Choroid plexus epithelial cell (primary cell): ENCODE results near the gene ZDHHC9.

Experiments used
- DNase-seq: peaks from one replicate; pipeline ENCODE4 v3.0.0-alpha.2; 2010; ENCODE audit warnings: low read depth
- H3K4me3 ChIP-seq: 2 replicates; pipeline ENCODE4 v1.5.1; 2011; ENCODE audit warnings: low read depth, mild to moderate bottlenecking, control low read depth, low read length, moderate library complexity
- CTCF ChIP-seq: conservative IDR thresholded peaks from 2 replicates; pipeline ENCODE4 v1.5.1; 2011; ENCODE audit warnings: low read depth, mild to moderate bottlenecking, control low read depth, inconsistent platforms, low read length, moderate library complexity

The ZDHHC9 gene

DNA sequence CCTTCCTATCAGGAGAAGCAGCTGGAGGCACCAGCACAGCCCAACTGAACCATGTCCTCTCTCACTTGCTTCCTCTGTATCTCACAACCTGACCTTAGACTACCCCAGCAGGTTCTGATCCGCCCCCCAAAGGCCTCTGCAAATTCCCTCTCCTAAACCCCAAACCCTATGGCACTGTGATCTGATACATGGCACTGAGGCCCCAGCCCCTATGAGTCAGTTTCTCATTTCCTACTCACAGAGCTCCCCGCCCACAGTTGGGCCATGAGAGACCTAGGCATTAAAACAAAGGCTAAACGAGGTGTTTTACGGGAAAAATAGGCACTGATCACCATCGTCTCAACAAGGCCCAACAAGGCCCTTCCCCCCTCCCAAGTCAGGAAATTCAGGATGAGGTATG is 44.8 kb downstream of the ZDHHC9 start:
- DNase-seq: no peak
- no peak for TF ChIP-seq CTCF
- H3K4me3 ChIP-seq: no peak overlapping the region

GRCh38 chrX:129798456-129798855 is 45.2 kb downstream of the ZDHHC9 start:
- DNase-seq: no peak
- no peak for TF ChIP-seq CTCF
- H3K4me3 ChIP-seq: no peak overlapping the region

- TF ChIP-seq CTCF: no peak
Observed at GRCh38 chrX:129797251-129797906, 46.3 kb downstream of the ZDHHC9 start.

DNA sequence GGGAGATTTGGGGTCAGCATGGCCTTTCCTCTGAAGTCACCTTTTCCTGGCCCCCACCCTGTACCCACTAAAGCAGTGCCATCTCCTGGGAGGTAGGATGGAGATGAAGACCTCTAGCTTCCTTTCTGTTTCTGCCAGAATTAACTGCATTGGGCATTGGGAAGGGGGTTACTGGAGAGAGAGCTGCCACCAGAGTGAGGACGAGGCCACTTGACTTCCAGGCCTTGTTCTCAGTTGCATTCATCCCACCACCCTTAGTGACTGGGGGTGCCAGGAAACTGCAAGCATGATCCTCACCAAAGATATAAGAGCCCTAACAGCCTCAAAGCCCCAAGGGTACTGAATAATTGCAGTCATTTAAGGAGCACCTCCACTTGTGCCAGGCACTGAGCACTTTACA is 48.1 kb downstream of the ZDHHC9 start:
- TF ChIP-seq CTCF: no peak
- DNase-seq: no peak
- H3K4me3 ChIP-seq: no peak overlapping the region

More at GRCh38 chrX:129797251-129797906, 46.3 kb downstream of the ZDHHC9 start:
- H3K4me3 ChIP-seq: no peak overlapping the region
- DNase-seq: no peak

DNA sequence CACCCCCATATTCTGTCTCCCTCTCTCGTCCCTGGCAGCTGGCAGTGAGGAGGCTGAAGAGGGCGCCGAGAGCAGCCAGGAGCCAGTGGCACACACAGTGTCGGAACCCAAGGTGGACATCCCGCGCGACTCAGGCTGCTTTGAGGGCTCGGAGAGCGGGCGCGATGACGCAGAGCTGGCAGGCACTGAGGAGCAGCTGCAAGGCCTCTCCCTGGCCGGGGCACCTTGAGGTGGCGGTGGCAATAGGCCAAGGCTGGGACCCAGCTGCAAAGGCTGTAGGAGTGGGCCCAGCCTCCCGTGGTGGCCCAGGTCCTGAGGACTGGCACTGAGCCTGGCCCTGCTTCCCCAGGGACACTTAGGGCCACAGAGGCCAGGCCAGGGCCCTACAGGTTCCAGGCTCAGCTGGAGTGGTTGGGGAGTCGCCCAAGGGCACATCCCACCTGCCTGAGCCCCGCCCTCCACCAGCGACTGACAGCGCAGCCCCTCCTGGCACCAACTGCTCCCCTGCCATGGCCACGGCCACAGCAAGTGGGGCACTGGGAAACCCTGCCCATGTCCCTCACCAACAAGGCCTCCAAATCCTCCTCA is 50.0 kb downstream of the ZDHHC9 start:
- no peak for TF ChIP-seq CTCF
- DNase-seq: no peak
- H3K4me3 ChIP-seq: no peak overlapping the region

DNA sequence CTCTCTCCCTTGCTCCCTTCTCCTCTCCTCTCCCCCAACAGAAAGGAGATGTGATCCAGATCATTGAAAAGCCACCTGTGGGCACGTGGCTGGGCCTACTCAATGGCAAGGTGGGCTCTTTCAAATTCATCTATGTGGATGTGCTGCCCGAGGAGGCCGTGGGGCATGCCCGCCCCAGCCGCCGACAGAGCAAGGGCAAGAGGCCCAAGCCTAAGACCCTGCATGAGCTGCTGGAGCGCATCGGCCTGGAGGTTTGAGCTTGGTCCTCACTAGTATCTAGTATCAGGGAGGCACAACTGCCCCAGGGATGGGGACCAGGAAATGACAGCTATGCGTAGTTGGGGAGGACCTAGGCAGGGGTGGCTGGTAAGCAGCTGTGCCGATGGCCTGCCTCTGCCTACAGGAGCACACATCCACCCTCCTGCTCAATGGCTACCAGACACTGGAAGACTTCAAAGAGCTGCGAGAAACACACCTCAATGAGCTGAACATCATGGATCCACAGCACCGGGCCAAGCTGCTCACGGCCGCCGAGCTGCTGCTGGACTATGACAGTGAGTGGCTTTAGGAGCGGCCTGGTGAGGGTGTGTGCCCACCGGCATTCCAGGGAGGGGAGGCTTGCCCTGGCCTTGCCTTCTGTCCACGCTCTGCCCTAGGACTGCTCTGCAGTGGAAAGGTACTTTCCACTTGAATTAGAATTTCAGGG is 50.9 kb downstream of the ZDHHC9 start:
- no peak for TF ChIP-seq CTCF
- no peak overlapping the region for H3K4me3 ChIP-seq
- DNase-seq: no peak
